ENCODE results near the gene KCNN2.

Gene KCNN2

DNA sequence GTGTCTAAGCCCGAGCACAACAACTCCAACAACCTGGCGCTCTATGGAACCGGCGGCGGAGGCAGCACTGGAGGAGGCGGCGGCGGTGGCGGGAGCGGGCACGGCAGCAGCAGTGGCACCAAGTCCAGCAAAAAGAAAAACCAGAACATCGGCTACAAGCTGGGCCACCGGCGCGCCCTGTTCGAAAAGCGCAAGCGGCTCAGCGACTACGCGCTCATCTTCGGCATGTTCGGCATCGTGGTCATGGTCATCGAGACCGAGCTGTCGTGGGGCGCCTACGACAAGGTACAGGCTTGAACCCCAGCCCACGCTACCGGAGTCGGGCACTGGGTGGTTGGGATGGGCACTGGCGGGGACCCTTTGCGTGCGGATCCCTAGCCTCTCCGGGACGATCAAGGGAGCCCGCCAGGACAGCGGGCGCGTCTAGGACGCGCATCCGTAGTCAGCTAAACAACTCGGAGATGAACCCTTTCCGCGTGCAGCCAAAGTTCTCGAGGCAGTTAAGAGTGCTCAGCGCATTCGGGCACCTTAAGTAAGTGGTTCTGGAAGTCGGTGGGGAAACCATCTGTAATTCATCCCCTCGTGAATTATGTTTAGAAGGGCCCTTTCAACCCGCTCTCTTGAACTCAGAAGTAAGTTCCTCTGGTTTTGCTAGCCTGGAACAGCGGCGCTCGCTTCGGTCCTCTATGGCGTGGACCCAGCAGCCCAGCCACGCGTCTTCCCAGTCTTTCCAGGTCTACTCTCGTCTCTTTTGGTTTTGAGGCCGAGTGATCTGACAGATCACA, 1.3 kb downstream of the KCNN2 start:
- no peak for DNase-seq

DNA sequence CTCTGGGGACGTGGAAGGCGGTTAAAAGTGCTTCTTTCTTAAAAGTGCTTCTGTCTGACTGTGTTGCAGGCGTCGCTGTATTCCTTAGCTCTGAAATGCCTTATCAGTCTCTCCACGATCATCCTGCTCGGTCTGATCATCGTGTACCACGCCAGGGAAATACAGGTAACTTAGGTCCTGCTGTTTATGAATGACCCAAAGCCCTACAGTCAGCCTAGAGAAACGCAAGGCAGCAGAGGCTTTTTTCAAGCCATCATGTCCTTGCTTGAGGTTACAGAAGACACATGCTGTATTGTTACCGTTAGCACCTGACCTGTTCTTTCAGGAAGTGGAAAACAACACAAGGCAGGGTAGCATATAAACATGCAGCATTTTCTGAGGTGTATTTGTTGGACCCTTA, 2.0 kb downstream of the KCNN2 start:
- no peak for DNase-seq

DNA sequence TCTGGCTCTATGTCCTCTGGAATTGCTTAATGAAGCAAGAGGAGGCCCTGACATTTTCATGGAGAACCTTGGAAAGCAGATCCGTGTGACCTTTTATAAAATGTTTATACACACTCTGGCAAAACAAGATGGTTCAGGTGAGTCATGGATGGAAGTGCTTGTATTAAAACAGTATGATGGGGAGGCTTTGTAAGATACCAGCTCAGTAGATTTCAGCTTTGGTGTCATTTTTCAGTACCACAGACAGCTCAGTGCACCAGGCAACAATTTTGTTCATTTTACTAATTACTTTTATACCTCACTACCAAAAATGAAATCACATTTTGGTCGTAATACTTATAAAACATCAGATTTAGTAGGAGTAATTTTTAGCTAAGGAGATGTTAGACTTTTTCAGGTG, 5.2 kb downstream of the KCNN2 start:
- no peak for DNase-seq

DNA sequence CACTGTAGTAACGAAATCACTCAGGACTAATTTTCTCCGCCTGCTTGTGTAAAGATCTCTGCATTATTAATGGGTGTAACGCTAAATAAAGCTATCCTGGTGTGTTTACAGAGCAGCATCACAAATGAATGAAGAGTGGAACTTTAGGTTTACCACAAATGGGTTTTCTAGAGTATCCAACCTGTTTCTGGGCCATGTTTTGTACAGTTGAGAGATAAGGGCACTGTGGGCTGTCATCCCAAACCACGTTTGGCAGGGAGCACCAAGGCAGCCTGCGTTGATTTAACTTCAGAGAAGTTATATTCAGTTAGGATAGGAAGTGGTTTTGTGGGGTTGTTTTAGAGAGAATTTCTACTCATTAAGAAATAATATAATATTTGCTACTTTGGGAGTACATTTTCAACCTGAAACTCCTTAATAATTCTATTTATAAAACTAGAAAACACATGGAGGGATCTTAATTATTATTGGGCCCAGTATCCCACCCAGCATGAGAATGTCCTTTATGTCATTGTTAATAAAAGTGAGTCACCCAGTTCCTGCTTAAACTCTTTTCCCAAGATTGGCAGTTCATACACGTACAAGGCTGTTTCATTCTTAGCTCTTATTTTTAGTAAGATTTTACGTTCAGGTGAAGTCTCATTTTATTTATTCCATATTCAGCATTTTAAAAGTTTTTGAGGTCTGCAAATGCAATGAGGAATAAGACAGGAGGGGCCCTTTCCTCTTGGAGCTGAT, 8.0 kb downstream of the KCNN2 start:
- DNase-seq: no peak

DNA sequence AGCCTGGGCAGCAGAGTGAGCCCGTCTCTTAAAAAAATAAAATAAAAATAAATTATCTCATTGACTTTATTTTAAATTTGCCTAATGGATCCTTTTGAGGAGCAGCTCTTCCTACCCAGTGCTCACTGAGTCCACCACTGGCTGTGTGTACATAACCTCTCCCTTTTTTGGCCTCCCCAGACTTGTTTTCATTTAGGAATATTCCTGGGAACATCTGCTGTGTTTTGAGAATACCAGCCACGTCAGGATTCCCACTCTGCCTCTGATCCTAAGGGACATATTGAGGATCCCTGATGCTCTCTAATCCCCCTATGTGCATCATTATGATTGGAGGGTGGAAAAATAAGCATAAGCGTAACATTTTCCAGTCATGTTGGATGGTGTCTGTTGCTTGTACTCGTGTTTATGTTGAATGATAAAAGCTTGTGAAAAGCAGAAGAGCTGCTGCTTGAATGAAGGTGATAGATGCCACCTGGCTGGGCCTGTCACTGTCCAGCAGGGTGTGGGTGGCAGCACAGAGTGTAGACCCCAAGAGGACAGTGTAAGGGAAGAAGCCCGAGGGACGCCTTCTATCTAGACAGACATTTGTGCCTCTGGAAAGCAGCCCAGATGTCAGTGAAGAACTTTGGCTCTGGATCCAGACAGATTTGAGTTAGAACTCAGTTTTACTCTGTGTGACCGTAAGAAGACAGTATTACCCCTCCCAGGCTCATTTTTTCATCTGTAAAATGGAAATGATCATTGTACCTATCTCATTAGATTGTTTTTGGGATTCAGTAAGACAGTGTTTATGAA, 15.4 kb downstream of the KCNN2 start:
- DNase-seq: no peak

DNA sequence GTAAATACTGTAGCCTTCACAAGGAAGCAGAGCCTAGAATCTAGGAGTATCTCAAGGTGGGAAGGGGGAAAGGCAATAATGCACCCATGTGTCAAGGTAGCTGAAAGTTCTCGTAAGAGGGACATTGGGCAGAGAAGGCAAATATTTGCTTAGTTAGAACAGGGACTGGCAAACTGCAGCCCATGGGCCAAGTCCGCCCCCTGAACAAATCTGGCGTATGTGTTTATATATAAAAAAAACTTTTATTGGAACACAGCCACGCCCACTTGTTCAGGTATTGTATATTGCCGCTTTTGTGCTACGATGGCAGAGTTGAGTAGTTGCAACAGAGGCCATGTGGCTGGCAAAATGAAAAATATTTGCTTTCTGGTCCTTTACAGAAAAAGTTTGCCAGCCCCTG, 16.1 kb downstream of the KCNN2 start:
- no peak for DNase-seq

DNA sequence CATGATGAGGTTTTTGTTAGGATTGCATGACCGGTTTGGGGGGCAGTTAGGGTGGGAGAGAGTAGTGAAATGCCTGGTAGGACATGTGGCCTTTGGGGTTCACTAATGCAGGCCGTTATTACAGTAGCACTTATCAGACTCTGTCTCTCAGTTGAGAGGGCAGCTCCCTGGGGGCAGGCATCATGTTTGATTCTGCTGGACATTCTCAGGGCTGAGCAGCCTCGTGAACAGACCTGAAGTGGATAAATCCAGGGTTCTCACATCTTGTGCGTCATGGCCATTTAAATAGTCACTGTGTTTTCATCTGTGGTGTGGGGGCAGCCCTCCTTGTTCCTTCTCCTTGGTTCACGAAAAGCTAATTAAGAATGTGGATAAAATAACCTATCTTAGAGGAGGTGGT, 18.9 kb downstream of the KCNN2 start:
- DNase-seq: no peak

DNA sequence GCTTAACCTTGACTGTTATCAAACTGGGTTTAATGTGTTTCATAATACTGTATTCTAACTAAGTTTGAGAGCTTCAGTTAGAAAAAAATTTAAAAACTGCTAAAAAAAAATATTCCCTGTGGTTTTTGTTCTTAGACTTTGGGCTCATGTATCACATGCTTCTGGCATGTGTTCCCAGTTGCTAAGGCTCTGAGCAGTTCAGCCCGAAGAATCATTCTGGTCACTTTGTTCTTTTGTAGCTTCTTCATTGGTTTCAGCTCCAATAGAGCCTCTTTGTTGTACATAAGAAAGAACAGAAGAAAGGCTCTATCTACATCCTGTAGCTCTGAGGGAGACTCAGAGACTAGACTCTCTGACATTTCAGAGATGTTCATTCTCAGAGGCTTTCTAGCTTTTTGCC, 25.6 kb downstream of the KCNN2 start:
- no peak for DNase-seq

DNA sequence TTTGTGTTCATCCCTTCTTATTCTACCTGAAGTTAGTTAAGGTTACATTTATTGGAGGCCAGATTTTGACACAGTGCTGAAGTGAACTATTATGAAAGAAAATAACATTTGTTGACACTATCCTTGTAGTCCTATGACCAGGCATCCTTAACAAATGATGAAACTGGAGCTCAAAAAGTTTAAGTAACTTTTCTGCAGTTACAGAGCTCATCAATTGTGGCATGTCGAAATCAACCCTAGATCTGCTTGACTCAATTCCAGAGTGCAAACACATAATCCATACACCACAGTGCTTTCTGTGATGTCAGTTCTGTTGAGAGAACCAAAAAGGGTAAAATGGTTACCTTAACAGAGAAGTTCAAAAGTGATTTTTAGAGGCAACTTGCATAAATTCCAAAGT, 28.6 kb downstream of the KCNN2 start:
- no peak for DNase-seq

DNA sequence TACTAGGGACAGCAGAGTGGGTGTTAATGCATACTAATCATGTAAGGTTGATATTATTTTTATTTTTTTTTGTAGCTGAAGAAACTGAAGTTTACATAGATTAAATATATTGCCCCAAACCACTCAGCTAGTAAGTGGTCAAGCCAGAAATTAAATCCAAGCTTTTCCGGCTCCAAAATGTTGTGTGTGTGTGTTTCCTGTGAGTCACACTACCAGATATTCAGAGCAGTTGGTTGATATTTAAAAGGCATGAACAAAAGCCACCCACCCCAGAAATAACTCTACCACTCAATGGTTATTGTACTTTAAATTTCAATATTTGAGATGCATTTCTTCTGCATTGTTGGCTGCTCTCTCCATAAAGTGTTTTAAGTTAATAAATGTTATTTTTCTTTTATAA, 29.5 kb downstream of the KCNN2 start:
- DNase-seq: no peak

DNA sequence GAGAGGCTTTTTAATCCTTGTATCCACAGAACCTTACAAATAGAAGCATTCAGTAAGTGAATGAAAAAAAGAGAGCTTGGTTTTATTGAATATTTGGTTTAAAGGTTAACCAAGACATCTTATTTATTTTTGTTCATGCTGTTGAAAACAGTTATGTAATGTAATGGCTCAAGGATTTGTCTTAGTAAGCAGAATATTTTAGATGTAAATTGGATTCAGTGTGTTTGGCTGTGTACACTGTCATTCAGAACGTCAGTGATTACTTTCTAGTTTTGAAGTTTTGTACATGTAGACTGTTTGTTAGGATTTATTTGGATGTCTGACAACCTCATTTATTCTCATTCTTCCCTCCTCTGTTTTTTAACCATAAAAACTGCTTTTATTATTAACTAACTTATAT, 31.3 kb downstream of the KCNN2 start:
- no peak for DNase-seq

DNA sequence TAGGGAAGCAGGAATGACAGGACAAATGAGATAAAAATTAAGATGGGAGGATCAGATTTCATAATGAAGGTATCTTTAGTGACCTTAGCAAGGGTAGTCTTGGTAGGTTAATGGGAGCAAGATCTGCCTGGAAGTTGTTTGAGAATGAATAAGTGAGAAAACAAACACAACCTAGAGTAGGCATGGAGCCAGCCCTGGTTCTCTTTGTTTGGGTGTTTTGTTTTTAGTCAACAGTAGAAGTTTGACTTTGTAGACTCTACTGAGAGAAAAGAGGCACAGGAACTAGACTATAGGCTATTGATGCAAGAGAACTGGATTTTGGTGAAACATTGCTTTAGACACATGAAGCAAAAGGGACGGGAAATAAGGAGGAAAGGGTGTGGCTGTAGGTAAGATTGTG, 40.3 kb downstream of the KCNN2 start:
- DNase-seq: no peak

DNA sequence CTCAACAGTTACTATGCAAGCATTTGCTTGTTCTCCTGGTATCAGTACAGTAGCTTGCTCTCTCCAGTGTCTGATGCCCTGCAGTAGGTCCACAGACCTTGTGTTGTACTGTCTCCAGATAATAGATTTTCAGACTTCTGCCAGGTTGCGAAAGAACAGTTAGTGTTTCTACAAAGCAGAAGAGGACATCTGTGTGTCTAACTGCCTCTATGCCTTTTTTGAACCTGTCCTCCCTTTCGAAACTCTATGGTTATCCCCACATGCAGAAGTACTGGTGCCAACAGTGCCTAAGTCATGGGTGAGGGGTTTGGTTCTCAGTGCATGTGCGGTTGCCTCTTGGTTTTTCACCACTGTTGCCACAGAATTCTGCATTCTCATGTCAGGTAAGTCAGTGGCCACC, 45.9 kb downstream of the KCNN2 start:
- no peak for DNase-seq

DNA sequence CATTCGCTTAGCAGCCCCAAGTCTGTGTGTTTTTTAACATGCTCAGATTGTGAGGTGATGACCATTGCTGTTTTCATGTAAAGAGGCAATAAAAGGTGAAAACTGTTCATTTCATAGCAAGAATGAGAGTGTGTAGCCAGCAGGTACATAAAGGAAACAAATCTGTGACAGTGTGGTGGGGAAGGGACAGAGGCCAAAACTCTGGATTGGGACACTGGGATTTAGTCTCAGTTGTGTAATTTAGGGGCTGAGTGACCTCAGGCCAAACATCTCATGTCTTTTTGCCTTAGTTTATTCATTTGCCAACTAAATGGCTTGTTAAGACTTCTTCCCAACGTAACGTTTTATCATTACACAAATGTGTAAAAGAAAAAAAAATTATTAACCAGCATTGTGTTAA, 47.0 kb downstream of the KCNN2 start:
- no peak for DNase-seq

DNA sequence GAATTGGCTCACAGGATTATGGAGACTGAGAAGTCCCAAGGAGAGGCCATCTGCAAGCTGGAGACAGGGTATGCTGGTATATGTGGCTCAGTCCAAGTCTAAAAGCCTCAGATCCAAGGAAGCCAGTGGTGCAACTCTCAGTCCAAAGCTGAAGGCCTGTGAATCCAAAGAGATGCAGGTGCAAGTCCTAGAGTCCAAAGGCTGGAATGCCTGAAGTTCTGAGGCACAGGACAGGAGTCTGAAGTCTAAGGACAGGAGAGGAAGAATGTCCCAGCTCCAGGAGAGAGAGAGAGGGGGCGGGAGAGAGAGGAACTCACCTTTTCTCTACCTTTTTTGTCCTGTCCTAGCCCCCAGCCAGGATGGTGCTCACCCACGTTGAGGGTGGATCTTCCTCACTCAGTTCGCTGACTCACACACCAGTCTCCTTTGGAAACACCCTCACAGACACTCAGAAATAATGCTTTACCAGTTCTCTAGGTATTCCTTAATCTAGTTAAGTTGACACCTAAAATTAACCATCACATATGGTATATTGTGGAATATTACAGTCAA, 49.6 kb downstream of the KCNN2 start:
- DNase-seq: no peak

DNA sequence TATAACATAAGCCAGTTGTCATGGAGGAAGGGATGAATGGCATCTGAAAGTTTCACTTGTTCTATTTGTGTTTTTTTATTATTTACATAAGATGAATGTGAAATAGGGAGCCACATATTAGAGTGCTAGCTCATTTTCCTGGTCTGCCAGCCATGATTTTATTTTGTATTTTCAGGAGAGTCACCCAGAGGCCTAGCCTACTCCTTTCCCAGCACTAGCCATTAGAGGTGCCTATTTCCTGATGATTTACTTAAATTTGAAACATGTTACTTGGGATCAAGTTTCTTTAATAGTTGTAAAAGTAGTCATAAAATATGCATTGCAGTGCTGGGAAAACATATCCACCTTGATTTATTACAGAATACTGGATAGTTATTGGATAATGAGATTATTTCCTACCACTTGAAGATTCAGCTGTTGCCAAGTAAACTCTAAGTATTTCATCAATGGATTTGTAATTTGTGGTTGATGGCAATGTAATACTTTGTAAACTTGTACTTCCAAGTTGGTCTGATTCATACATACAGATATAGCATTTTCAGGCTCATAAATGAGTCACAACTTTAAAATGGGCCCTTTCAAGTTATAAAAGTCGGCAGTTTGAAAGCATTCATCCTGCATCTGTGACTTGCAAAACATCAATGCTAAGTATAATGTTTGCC, 50.8 kb downstream of the KCNN2 start:
- no peak for DNase-seq

DNA sequence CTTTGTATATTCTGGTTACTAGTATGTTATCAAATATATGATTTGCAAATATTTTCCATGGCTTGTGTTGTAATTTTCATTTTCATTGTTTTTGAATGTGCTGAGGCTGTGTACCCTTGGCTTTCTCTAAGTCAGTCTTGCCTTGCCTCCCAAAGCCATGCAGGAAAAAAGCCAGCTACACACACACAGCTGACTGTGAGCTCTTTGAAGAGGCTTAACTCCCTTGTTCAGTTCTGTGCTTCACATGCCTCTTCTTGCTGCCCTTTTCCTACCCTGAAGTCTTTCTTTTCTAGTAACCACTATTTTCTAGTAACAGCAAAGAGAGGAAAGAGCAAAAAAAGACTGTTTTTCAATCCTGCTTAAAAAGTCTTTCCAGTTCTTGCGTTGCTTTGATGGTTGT, 53.9 kb downstream of the KCNN2 start:
- no peak for DNase-seq

DNA sequence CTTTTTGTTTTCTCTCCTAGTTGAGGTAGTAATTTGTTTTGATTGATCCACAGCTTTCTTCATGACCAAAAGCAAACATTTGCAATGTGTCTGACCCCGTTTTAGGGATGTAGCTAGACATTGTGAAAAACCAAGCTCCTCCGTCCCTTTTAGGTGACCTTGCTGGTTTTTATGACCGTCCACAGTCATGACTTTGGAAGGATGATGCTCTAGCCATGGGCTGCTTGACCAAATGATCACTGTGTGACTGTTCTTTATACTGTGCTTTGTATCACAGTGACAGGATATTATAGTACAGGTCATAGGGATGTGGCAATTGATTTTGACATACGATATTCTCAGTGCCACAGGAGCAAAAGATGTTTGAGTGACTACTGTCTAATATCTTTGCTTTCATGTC, 54.4 kb downstream of the KCNN2 start:
- no peak for DNase-seq

DNA sequence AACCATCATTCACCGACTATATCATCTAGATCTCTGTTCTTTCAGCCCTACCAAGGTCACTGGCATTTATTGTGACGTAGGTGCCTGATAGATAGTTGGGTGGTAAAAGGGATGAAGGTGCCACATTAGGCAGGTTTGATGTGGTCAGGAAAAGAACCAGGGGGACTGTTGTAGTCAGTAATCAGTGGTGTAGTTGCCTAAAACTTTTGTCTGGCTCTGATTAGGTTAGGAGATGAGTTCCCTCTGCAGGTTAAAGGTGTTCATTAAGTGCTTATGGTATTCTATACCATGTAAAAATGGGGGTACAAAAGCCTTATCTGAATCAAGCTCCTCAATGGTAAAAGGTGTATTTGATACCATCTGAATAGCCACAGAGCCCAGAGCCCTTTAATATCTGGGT, 55.6 kb downstream of the KCNN2 start:
- DNase-seq: no peak

DNA sequence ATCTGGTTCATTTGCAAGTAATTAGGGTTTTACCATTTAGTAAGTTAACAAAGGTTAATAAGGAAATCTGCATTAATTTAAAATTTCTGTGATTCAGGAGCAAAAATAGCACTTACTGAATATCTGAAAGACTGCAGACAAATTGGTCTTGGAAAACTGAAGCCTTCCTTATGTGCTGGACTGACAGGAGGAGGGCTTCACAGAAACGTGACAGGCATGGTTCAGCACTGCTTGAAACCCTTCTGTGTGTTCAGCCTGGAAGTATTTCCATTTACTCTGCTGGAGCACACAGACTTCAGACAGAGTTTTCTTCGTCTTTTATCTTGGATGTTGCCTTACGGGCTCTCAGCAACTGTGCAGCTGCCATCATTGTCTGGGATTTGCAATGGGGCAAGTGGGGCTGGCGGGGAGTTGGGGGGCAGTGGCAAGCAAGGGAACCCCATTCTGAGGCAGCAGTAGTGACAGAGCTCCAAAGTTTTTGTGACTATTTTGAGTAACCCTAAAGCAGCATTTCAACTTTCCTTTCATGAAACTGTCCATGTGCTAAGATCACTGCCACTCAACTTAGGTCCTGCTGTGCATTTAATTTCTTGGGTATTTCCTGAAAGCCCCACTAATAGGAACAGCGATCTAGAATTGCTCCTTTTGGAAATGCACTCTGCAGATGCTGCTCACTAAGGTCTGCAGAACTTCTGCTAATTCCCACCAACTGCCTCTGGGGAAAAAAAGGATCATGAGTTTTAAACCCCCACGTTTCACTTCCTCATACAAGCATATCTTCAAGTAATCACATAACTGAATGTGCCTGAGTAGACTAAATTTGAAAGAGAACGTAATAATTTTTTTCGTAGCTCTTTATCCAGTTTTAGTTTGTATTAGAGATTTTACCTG, 56.6 kb downstream of the KCNN2 start:
- no peak for DNase-seq

DNA sequence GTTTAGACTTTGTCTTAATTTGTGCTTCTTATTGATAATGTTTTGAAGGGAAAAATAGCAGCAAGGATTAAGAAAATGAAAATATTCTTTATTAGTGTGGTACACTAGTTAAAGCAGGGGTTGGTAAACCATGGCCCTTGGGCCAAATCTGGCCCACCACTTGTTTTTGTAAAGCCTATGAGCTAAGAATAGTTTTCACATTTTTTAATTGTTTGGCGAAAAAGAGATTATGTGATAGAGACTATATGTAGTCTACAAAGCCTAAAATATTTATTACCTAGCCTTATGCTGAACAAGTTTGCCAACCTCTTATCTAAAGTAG, 57.2 kb downstream of the KCNN2 start:
- DNase-seq: no peak

DNA sequence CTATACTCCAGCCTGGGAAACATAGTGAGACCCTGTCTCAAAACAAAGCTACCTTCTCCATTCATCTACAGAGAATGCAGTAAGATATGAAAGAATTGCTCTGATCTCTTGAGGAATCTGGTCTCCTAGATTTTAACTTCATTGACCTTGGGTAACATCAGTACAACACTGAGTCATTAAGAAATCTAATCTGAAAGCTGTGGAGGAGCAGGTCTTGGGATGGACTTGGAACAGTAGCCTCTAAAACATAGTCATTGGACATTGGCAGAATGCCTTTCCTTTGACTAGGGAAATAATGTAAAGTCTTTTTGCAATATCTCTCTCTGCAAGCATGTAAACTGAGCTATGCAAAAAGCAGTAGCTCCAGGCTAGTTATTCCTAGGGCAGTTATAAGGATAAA, 58.1 kb downstream of the KCNN2 start:
- no peak for DNase-seq
